ENCODE measurements around the gene PRKRA.

- no peak for TF ChIP-seq CTCF (IDR thresholded peaks at IDR 0.05)
- no peak for TF ChIP-seq REST (IDR thresholded peaks at IDR 0.05; ENCODE audit: insufficient read depth in 1 of 2, low read depth in 2 of 2, low read length in 1 of 2)
- TF ChIP-seq POLR2AphosphoS5 (IDR thresholded peaks at IDR 0.05; ENCODE audit: low read depth, low read length), result no peak
Measured at GRCh38 chr2:178426388-178426787, 24.6 kb downstream of the PRKRA start.

Measured in Panc1 (cell line).